Chondrocyte (in vitro differentiated cells): Measurements from ENCODE around the gene CUEDC1. TPM values are rescaled to one million over a fixed set of nuclear protein-coding genes. Genes with fewer than 3 reads are reported as not detected.
"Not testable (repeated sequence)": the region's sequence is repeated elsewhere in the genome, so short reads cannot be mapped to it uniquely, and the experiment has no call there.

Experiments used
- DNase-seq: peaks from one replicate; pipeline ENCODE4 v3.0.0; 2021; ENCODE audit warnings: mixed read lengths, low spot score
- H3K27ac Mint-ChIP-seq: one replicate; pipeline ENCODE4 v1.8.0; 2021; ENCODE audit warnings: mild to moderate bottlenecking, moderate library complexity, mixed read lengths; ENCODE audit not compliant: unreplicated experiment
- H3K27me3 Mint-ChIP-seq: 2 replicates; pipeline ENCODE4 v1.8.0; 2021; ENCODE audit warnings: low read depth, mixed read lengths
- H3K36me3 Mint-ChIP-seq: 2 replicates; pipeline ENCODE4 v1.8.0; 2021; ENCODE audit warnings: low read depth, mixed read lengths
- H3K4me1 Mint-ChIP-seq: 2 replicates; pipeline ENCODE4 v1.8.0; 2021; ENCODE audit warnings: low read depth, mild to moderate bottlenecking, mixed read lengths
- H3K4me3 Mint-ChIP-seq: one replicate; pipeline ENCODE4 v1.8.0; 2021; ENCODE audit warnings: mild to moderate bottlenecking, moderate library complexity, mixed read lengths; ENCODE audit not compliant: unreplicated experiment
- H3K9me3 Mint-ChIP-seq: 2 replicates; pipeline ENCODE4 v1.8.0; 2021; ENCODE audit warnings: low read depth, mixed read lengths
- CTCF ChIP-seq: fragments of 200-600 bp; sonication (generic); IDR thresholded peaks from 2 replicates; pipeline ENCODE4 v1.5.0; 2021; ENCODE audit warnings: antibody characterized with exemption, mild to moderate bottlenecking, moderate library complexity
- total RNA-seq: library from RNA; stranded (reverse); gene quantifications from 3 replicates; pipeline ENCODE4 v1.2.1, GENCODE V29; 2021

CUEDC1 gene
- total RNA-seq, 1 donor from 2014 or later = 41.9 TPM

- Mint-ChIP-seq H3K4me1 (peaks cover 49% of the 10 kb centered on the region), H3K27ac (no peak overlapping the region), H3K4me3 (no peak overlapping the region), H3K27me3 (no peaks in the 10 kb centered on the region), H3K9me3 (no peaks in the 10 kb centered on the region), H3K36me3 (peaks cover 2% of the 10 kb centered on the region)
- no peak for TF ChIP-seq CTCF
- DNase-seq = no peak
These were observed 31.9 kb downstream of the CUEDC1 start for GRCh38 chr17:57923182-57923872.

GRCh38 chr17:57922745-57923144, 32.5 kb downstream of the CUEDC1 start:
- not testable (repeated sequence) for H3K27ac Mint-ChIP-seq, H3K4me3 Mint-ChIP-seq, H3K36me3 Mint-ChIP-seq, DNase-seq, H3K9me3 Mint-ChIP-seq, H3K27me3 Mint-ChIP-seq
- H3K4me1 Mint-ChIP-seq = peaks cover 54% of the 10 kb centered on the region

GRCh38 chr17:57920916-57921703, 34.1 kb downstream of the CUEDC1 start:
- no peaks in the 10 kb centered on the region for H3K9me3 Mint-ChIP-seq
- no peak overlapping the region for H3K4me3 Mint-ChIP-seq
- TF ChIP-seq CTCF = no peak
- H3K36me3 Mint-ChIP-seq = peaks cover 2% of the 10 kb centered on the region
- H3K27ac Mint-ChIP-seq = peak overlapping the region; percentile 86
- no peak for DNase-seq
- peaks cover 57% of the 10 kb centered on the region for H3K4me1 Mint-ChIP-seq
- H3K27me3 Mint-ChIP-seq = no peaks in the 10 kb centered on the region

GRCh38 chr17:57919918-57920317, 35.3 kb downstream of the CUEDC1 start:
- peaks cover 62% of the 10 kb centered on the region for H3K4me1 Mint-ChIP-seq
- no peaks in the 10 kb centered on the region for H3K9me3 Mint-ChIP-seq
- H3K4me3 Mint-ChIP-seq = no peak overlapping the region
- H3K36me3 Mint-ChIP-seq = peaks cover 2% of the 10 kb centered on the region
- no peak overlapping the region for H3K27ac Mint-ChIP-seq
- no peaks in the 10 kb centered on the region for H3K27me3 Mint-ChIP-seq
- no peak for DNase-seq
- no peak for TF ChIP-seq CTCF

GRCh38 chr17:57918017-57918895, 37.0 kb downstream of the CUEDC1 start:
- no peak for DNase-seq
- TF ChIP-seq CTCF = no peak
- no peak overlapping the region for H3K4me3 Mint-ChIP-seq

More at GRCh38 chr17:57918017-57918895, 37.0 kb downstream of the CUEDC1 start:
- H3K9me3 Mint-ChIP-seq = no peaks in the 10 kb centered on the region
- H3K27me3 Mint-ChIP-seq = no peaks in the 10 kb centered on the region
- peaks cover 2% of the 10 kb centered on the region for H3K36me3 Mint-ChIP-seq
- peaks cover 73% of the 10 kb centered on the region for H3K4me1 Mint-ChIP-seq
- peak overlapping the region; percentile 79 for H3K27ac Mint-ChIP-seq
